Placental pericyte (primary cell): ENCODE results near the gene PACS2. TPM values are rescaled to one million over a fixed set of nuclear protein-coding genes. Genes with fewer than 3 reads are reported as not detected.

Source experiments
- total RNA-seq: library from RNA; depleted of rRNA; stranded (reverse); fragments of >200 nt; gene quantifications from 2 replicates; pipeline ENCODE4 v1.2.3, GENCODE V29; 2012

Gene PACS2
- total RNA-seq = 57.3 and 62.3 TPM in 2 replicates

DNA sequence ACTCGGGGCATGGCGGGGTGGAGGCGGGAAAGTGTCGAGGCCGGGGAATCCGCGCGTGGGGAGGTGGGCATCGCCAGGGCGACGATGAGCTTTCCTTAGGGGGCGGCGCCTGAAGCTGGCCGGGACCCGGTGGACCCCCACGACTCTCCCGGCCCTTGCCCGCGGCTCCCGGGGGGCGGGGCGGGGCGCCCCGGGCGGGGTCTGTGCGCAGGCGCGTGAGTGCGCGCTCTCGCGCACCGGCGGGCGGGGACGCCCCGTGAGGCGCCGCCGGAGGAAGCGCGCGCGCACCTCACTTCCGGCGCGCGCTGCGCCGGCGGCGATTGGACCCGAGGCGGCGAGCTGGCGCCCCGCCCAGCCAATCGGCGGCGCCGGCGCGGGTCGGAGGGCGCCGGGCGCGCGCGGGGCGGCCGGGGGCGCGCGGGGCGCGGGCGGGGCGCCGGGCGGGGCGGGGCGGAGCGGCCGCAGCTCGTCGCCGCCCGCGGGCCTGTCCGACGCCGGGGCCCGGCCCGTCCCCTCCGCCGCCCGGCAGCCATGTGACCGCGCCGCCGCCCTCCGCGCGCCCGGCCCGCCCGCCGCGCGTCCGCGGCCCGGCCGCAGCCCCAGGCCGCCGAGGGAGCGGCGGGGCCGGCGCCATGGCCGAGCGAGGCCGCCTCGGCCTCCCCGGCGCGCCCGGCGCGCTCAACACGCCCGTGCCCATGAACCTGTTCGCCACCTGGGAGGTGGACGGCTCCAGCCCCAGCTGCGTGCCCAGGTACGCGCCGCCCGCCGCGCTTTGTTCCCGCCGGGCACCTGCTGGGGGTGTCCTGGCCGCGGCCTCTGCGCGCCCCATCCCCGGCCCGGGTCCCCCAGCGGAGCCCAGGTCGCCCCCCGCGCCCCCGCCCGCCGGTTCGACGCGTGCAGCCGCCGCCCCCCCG is at the start of gene PACS2:
Gene PACS2, plus strand, starts transcription at position 462 of the 914 bp plus-strand sequence. Its CDS starts 171 bp downstream, at position 633.

DNA sequence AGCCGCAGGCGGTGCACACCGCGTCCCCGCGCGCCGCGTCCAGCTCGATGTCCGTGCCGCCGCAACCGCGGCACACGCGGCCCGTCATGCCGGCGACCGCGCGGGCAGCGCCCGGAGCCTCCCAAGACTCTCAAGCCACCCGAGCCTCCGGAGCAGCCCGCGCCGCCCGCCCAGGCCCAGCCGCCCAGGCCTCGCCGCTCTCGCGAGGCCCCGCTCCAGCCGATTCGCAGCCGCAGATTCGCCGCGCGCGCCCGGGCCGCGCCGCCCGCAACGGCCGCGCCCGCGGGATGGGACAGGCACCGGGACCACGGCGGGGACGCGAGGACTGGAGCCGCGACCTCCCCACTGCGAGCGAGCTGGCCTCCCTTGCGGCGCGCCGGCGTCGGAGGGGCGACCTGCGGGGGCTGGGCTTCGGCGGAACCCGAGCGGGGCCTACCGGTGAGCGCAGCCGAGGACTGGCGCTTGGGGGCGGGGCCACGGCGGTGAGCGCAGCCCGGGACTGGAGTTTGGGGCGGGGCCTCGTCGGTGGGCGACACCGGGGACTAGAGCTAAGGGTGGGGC is 13.9 kb upstream of the PACS2 start, which contains the start of gene BRF1:
Gene BRF1, minus strand, starts transcription at position 460 of the 561 bp plus-strand sequence. Its CDS starts 372 bp downstream, at position 88.

DNA sequence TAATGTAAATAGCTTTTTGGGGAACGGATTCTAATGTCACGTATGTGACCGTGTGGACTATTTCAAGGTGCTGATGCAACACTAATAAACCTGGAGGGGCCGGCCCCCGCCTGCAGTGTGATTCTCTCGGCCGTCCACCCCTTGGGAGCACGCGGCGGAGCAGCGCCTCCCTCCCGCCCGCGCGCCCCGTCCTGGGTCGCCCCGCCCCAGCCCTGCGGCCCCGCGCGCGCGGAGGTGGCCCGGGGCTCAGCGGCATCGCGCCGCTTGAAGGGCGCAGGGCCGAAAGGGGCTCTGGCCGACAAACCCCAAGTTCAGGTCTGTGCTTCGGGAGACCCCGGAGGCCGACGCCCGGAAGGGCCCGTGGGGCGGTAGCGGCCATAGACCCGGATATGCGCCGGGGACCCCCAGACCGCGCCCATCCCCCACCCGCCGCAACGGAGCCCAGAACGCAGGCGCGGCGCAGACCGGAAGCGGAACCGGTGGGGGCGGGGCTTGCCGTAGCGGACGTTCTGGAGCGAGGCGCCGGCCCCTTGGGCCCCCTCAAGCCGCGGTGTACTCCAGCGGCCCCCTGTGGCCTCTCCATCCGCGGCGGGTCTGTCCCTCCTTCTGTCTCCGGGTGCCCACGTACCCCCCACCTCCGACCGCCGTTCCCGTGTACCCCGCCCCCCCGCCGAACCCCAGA is 83.6 kb downstream of the PACS2 start, which contains the start of gene TEX22:
Gene TEX22, plus strand, starts transcription at position 495 of the 682 bp plus-strand sequence. CDS start 803 bp downstream, outside the sequence.

DNA sequence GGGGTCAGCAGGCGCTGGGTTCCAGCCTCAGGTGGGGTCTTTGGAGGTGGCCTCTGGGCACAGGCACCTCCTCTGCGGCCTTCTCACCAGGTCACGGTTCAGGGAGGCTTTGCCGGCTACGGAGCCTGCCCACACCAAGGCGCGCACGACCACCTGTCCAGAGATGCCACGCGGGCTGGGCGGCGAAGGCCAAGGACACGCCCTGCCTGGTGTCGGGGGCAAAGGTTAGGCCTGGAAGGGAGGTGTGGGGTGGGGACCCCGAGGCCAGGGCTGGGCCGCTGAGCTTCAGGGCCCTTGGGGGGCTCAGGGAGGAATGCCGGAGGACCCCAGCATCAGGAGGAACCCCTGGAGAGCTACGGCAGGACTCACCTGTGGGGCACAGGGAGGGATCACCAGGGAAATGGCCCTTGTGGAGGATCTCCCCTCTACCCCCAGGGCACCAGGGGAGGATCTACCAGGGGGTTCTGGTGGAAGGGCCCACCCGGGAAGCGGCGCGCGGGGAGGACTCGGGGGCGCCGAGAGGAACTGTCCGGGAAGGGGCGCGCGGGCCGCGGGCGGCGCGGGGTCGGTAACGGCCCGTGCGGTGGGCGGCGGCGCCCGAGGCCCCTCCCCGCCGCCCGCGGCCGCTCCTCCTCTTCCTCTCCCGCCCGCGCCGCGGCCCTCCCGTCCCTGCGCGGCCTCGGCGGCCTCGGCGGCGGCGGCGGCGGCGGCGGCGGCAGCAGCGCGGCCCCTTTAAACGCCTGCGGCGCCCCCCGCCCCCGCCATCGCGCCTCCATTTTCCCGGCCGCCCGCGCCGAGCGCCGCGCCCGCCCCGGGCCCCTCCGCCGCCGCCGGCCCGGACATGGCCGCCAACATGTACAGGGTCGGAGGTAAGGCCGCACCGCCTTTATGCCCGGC is 104.9 kb downstream of the PACS2 start, which contains the start of gene MTA1:
Gene MTA1, plus strand, starts transcription at position 633 of the 897 bp plus-strand sequence. Its CDS starts 209 bp downstream, at position 842.

Other genes with a start within 250 kb of the PACS2 start
- under 0.01 TPM in 1 of 2 replicates, not detected in the other for gene GPR132, start 249.3 kb upstream of the PACS2 start, total RNA-seq
- gene JAG2, start 146.0 kb upstream of the PACS2 start, total RNA-seq = 1.4 and 1.5 TPM in 2 replicates
- 11.2 and 32.6 TPM in 2 replicates for gene NUDT14, start 133.4 kb upstream of the PACS2 start, total RNA-seq
- gene BTBD6, start 66.2 kb upstream of the PACS2 start, total RNA-seq = 52.7 and 106 TPM in 2 replicates
- 33.3 and 50.1 TPM in 2 replicates for gene BRF1, start 13.7 kb upstream of the PACS2 start, total RNA-seq
- gene TEX22, start 83.8 kb downstream of the PACS2 start, total RNA-seq = under 0.01 TPM in 1 of 2 replicates, not detected in the other
- 62.3 and 72.2 TPM in 2 replicates for gene MTA1, start 105.1 kb downstream of the PACS2 start, total RNA-seq
- gene CRIP2, start 160.1 kb downstream of the PACS2 start, total RNA-seq = 10.5 and 60.7 TPM in 2 replicates
- gene CRIP1, start 172.1 kb downstream of the PACS2 start, total RNA-seq = 5.3 and 7.3 TPM in 2 replicates
- 2.6 and 25.8 TPM in 2 replicates for gene TEDC1, start 176.5 kb downstream of the PACS2 start, total RNA-seq
- gene TMEM121, start 211.8 kb downstream of the PACS2 start, total RNA-seq = 3.3 and 5.7 TPM in 2 replicates